WTC11 (cell line): ENCODE results near the gene TMEM143. TPM values are rescaled to one million over a fixed set of nuclear protein-coding genes. Genes with fewer than 3 reads are reported as not detected.

Experiments used
- ATAC-seq: fragments of 200-7000 bp; cut with Tn5 transposase; 2 replicates; pipeline ENCODE4 v1.10.0; 2021; ENCODE audit warnings: mild to moderate bottlenecking, moderate library complexity
- CTCF ChIA-PET: fragments of 300-600 bp; sonication (Branson Sonifier 250); formaldehyde crosslinking; loops from one replicate; lab custom pipeline; 2021; ENCODE audit warnings: antibody characterized with exemption; lab: Charles Lee
- POLR2A ChIA-PET: fragments of 350-600 bp; sonication (Branson Sonifier 250); formaldehyde crosslinking; loops from one replicate; lab custom pipeline; 2021; ENCODE audit warnings: antibody characterized with exemption; lab: Charles Lee
- DNase-seq: peaks from one replicate; pipeline ENCODE4 v3.0.0; 2021; ENCODE audit warnings: low spot score
- H3K27ac Mint-ChIP-seq: 2 replicates; pipeline ENCODE4 v1.8.0; 2021; ENCODE audit warnings: mixed read lengths
- H3K27me3 Mint-ChIP-seq: 2 replicates; pipeline ENCODE4 v1.8.0; 2021; ENCODE audit warnings: low read depth, mild to moderate bottlenecking, moderate library complexity, mixed read lengths
- H3K36me3 Mint-ChIP-seq: 2 replicates; pipeline ENCODE4 v1.8.0; 2021; ENCODE audit warnings: mixed read lengths
- H3K4me1 Mint-ChIP-seq: 2 replicates; pipeline ENCODE4 v1.8.0; 2022; ENCODE audit warnings: mixed read lengths
- H3K4me3 Mint-ChIP-seq: 2 replicates; pipeline ENCODE4 v1.8.0; 2021; ENCODE audit warnings: mild to moderate bottlenecking, moderate library complexity, mixed read lengths
- H3K9me3 Mint-ChIP-seq: 2 replicates; pipeline ENCODE4 v1.8.0; 2021; ENCODE audit warnings: mixed read lengths
- ATF6 ChIP-seq: sonication (generic); formaldehyde crosslinking; IDR thresholded peaks from 2 replicates; pipeline ENCODE4 v1.8.1; 2023; ENCODE audit warnings: mild to moderate bottlenecking, missing genetic modification reagents
- CBFB ChIP-seq: sonication (generic); formaldehyde crosslinking; IDR thresholded peaks from 2 replicates; pipeline ENCODE4 v1.8.1; 2022; ENCODE audit warnings: mild to moderate bottlenecking, low read depth, missing genetic modification reagents
- CREM ChIP-seq: sonication (generic); formaldehyde crosslinking; IDR thresholded peaks from 2 replicates; pipeline ENCODE4 v1.8.1; 2022; ENCODE audit warnings: mild to moderate bottlenecking, missing genetic modification reagents, moderate library complexity
- CTCF ChIP-seq: fragments of 200-600 bp; IDR thresholded peaks from 2 replicates; pipeline ENCODE4 v1.8.0; 2022; ENCODE audit warnings: antibody characterized with exemption
- E2F5 ChIP-seq: sonication (generic); formaldehyde crosslinking; IDR thresholded peaks from 2 replicates; pipeline ENCODE4 v1.8.1; 2022; ENCODE audit warnings: mild to moderate bottlenecking, moderate library complexity, missing genetic modification reagents
- FOXK1 ChIP-seq: sonication (generic); formaldehyde crosslinking; IDR thresholded peaks from 2 replicates; pipeline ENCODE4 v1.8.0; 2022; ENCODE audit warnings: mild to moderate bottlenecking, moderate library complexity, missing genetic modification reagents
- IRF1 ChIP-seq: sonication (generic); formaldehyde crosslinking; IDR thresholded peaks from 2 replicates; pipeline ENCODE4 v1.8.0; 2023; ENCODE audit warnings: missing genetic modification reagents
- JAZF1 ChIP-seq: fragments of 250-450 bp; sonication (Bioruptor Pico); IDR thresholded peaks from 2 replicates; pipeline ENCODE4 v1.9.0; 2021; ENCODE audit warnings: moderate library complexity, mild to moderate bottlenecking, inconsistent platforms
- MYBL2 ChIP-seq: sonication (generic); formaldehyde crosslinking; IDR thresholded peaks from 2 replicates; pipeline ENCODE4 v1.8.1; 2023; ENCODE audit warnings: mild to moderate bottlenecking, moderate library complexity, missing genetic modification reagents
- NFYB ChIP-seq: sonication (generic); formaldehyde crosslinking; conservative IDR thresholded peaks from 2 replicates; pipeline ENCODE4 v1.8.0; 2022; ENCODE audit warnings: low read depth, missing genetic modification reagents
- NR3C1 ChIP-seq: sonication (generic); formaldehyde crosslinking; conservative IDR thresholded peaks from 2 replicates; pipeline ENCODE4 v1.8.1; 2023; ENCODE audit warnings: low read depth, mild to moderate bottlenecking, missing genetic modification reagents
- PREB ChIP-seq: sonication (generic); formaldehyde crosslinking; IDR thresholded peaks from 2 replicates; pipeline ENCODE4 v1.8.1; 2022; ENCODE audit warnings: mild to moderate bottlenecking, missing genetic modification reagents, moderate library complexity, borderline replicate concordance
- RELA ChIP-seq: sonication (generic); formaldehyde crosslinking; IDR thresholded peaks from 2 replicates; pipeline ENCODE4 v1.8.1; 2022; ENCODE audit warnings: missing genetic modification reagents, mild to moderate bottlenecking, borderline replicate concordance
- SP1 ChIP-seq: sonication (generic); formaldehyde crosslinking; conservative IDR thresholded peaks from 2 replicates; pipeline ENCODE4 v1.8.1; 2022; ENCODE audit warnings: missing genetic modification reagents
- TCF7 ChIP-seq: sonication (generic); formaldehyde crosslinking; IDR thresholded peaks from 2 replicates; pipeline ENCODE4 v1.8.0; 2022; ENCODE audit warnings: mild to moderate bottlenecking, low read depth, missing genetic modification reagents, moderate library complexity
- TEAD1 ChIP-seq: sonication (generic); formaldehyde crosslinking; IDR thresholded peaks from 2 replicates; pipeline ENCODE4 v1.8.0; 2022; ENCODE audit warnings: mild to moderate bottlenecking, missing genetic modification reagents
- TEAD4 ChIP-seq: sonication (generic); formaldehyde crosslinking; IDR thresholded peaks from 2 replicates; pipeline ENCODE4 v1.8.0; 2022; ENCODE audit warnings: mild to moderate bottlenecking, missing genetic modification reagents
- USF2 ChIP-seq: sonication (generic); formaldehyde crosslinking; IDR thresholded peaks from 2 replicates; pipeline ENCODE4 v1.8.1; 2023; ENCODE audit warnings: mild to moderate bottlenecking, missing genetic modification reagents, moderate library complexity
- ZBTB21 ChIP-seq: sonication (generic); formaldehyde crosslinking; IDR thresholded peaks from 2 replicates; pipeline ENCODE4 v1.8.1; 2023; ENCODE audit warnings: mild to moderate bottlenecking, missing genetic modification reagents, borderline replicate concordance
- ZMAT4 ChIP-seq: fragments of 250-450 bp; sonication (Bioruptor Pico); IDR thresholded peaks from 2 replicates; pipeline ENCODE4 v1.9.0; 2021; ENCODE audit warnings: mild to moderate bottlenecking
- ZNF232 ChIP-seq: sonication (generic); formaldehyde crosslinking; IDR thresholded peaks from 2 replicates; pipeline ENCODE4 v1.8.0; 2022; ENCODE audit warnings: mild to moderate bottlenecking, missing genetic modification reagents
- ZNF317 ChIP-seq: sonication (generic); formaldehyde crosslinking; IDR thresholded peaks from 2 replicates; pipeline ENCODE4 v1.8.1; 2023; ENCODE audit warnings: low read depth, mild to moderate bottlenecking, moderate library complexity, missing genetic modification reagents, borderline replicate concordance
- ZNF423 ChIP-seq: fragments of 250-450 bp; sonication (Bioruptor Pico); IDR thresholded peaks from 2 replicates; pipeline ENCODE4 v2.1.2; 2022; ENCODE audit warnings: mild to moderate bottlenecking, moderate library complexity
- total RNA-seq: library from RNA; stranded (reverse); gene quantifications from 3 replicates; pipeline ENCODE4 v1.2.3, GENCODE V29; 2021

Gene TMEM143
- total RNA-seq, 1 experiment from 2014 or later, result 20.2 TPM

GRCh38 chr19:48363500-48363809 is 285 bp downstream of the TMEM143 start:
- DNase-seq (no peak), ATAC-seq (peak; percentile 14)
- H3K36me3 Mint-ChIP-seq, result peaks cover 8% of the 10 kb centered on the region
- ChIA-PET CTCF (interaction anchor here (0.6 to 4.8 kb wide), 27 partner anchors 10 to 294 kb away, joined by 3 to 80 read pairs (median 6); partner anchors contain the start of genes GRIN2D, GRWD1 and KDELR1), POLR2A (interaction anchor here (0.6 to 2.1 kb wide), 11 partner anchors 12 to 537 kb away, joined by 3 to 15 read pairs (median 5); partner anchors contain the start of genes EMP3, KDELR1 and NUCB1)
- peak overlapping the region; percentile 97 for H3K27ac Mint-ChIP-seq
- TF ChIP-seq ZNF317 (CRISPR knock-in tag), result no peak
- TF ChIP-seq JAZF1, result no peak
- TF ChIP-seq IRF1 (CRISPR knock-in tag), result 0 out of 2 replicates have a peak, but pooled peaks have one; percentile 42
- 0 out of 2 replicates have a peak, but pooled peaks have one; percentile 49 for TF ChIP-seq USF2
- peaks cover 9% of the 10 kb centered on the region for H3K4me1 Mint-ChIP-seq
- peak overlapping the region; percentile 81 for H3K4me3 Mint-ChIP-seq
- no peaks in the 10 kb centered on the region for H3K9me3 Mint-ChIP-seq
- H3K27me3 Mint-ChIP-seq, result peaks cover 15% of the 10 kb centered on the region

- peak; percentile 79; the same call in 1 of the 2 replicates for TF ChIP-seq TEAD4 (CRISPR knock-in tag)
- TF ChIP-seq ZBTB21 (CRISPR knock-in tag), result 0 out of 2 replicates have a peak, but pooled peaks have one; percentile 38
- peak; percentile 66; the same call in 1 of the 2 replicates for TF ChIP-seq TEAD1 (CRISPR knock-in tag)
- TF ChIP-seq CBFB (CRISPR knock-in tag), result no peak
- peak; percentile 63; the same call in 1 of the 2 replicates for TF ChIP-seq SP1
- TF ChIP-seq RELA (CRISPR knock-in tag), result no peak
- TF ChIP-seq NR3C1, result no peak
- H3K27ac Mint-ChIP-seq, result peak overlapping the region; percentile 97
- peak; percentile 80 for ATAC-seq
Measured at GRCh38 chr19:48362716-48363499, 832 bp downstream of the TMEM143 start.

GRCh38 chr19:48361912-48362311 is 1.8 kb downstream of the TMEM143 start:
- H3K4me3 Mint-ChIP-seq, result no peak overlapping the region
- TF ChIP-seq TCF7 (CRISPR knock-in tag) (no peak), E2F5 (CRISPR knock-in tag) (no peak), ZMAT4 (no peak), NFYB (CRISPR knock-in tag) (no peak), MYBL2 (CRISPR knock-in tag) (no peak), FOXK1 (no peak), ZNF232 (CRISPR knock-in tag) (no peak), CTCF (no peak), ATF6 (CRISPR knock-in tag) (no peak), CREM (CRISPR knock-in tag) (no peak), PREB (no peak), JAZF1 (no peak), ZNF423 (no peak)

More at GRCh38 chr19:48362716-48363499, 832 bp downstream of the TMEM143 start:
- no peaks in the 10 kb centered on the region for H3K9me3 Mint-ChIP-seq
- H3K4me1 Mint-ChIP-seq, result peaks cover 9% of the 10 kb centered on the region
- ChIA-PET CTCF (interaction anchor here (0.8 to 4.8 kb wide), 21 partner anchors 9 to 226 kb away, joined by 3 to 80 read pairs (median 10); partner anchors contain the start of genes GRIN2D, GRWD1 and KDELR1), POLR2A (interaction anchor here (0.8 to 2.0 kb wide), 10 partner anchors 9 to 159 kb away, joined by 3 to 13 read pairs (median 4); partner anchors contain the start of gene KDELR1)
- H3K36me3 Mint-ChIP-seq, result peaks cover 10% of the 10 kb centered on the region
- peak overlapping the region; percentile 81 for H3K4me3 Mint-ChIP-seq
- peaks cover 10% of the 10 kb centered on the region for H3K27me3 Mint-ChIP-seq
- peak; percentile 98 for DNase-seq

More at GRCh38 chr19:48361912-48362311, 1.8 kb downstream of the TMEM143 start:
- DNase-seq (no peak), ATAC-seq (no peak)
- Mint-ChIP-seq H3K36me3 (peaks cover 12% of the 10 kb centered on the region), H3K27ac (no peak overlapping the region), H3K9me3 (no peaks in the 10 kb centered on the region), H3K4me1 (peaks cover 9% of the 10 kb centered on the region), H3K27me3 (peaks cover 7% of the 10 kb centered on the region)
- ChIA-PET CTCF (interaction anchor here (1.1 to 4.8 kb wide), 6 partner anchors 11 to 84 kb away, joined by 3 to 80 read pairs (median 32); partner anchors contain the start of genes GRWD1 and KDELR1), POLR2A (no interaction called here)
